Measurements from ENCODE around the gene EFCAB8. TPM values are rescaled to one million over a fixed set of nuclear protein-coding genes. Genes with fewer than 3 reads are reported as not detected.

Gene EFCAB8
- polyA plus RNA-seq, 1 experiment, result not detected

DNA sequence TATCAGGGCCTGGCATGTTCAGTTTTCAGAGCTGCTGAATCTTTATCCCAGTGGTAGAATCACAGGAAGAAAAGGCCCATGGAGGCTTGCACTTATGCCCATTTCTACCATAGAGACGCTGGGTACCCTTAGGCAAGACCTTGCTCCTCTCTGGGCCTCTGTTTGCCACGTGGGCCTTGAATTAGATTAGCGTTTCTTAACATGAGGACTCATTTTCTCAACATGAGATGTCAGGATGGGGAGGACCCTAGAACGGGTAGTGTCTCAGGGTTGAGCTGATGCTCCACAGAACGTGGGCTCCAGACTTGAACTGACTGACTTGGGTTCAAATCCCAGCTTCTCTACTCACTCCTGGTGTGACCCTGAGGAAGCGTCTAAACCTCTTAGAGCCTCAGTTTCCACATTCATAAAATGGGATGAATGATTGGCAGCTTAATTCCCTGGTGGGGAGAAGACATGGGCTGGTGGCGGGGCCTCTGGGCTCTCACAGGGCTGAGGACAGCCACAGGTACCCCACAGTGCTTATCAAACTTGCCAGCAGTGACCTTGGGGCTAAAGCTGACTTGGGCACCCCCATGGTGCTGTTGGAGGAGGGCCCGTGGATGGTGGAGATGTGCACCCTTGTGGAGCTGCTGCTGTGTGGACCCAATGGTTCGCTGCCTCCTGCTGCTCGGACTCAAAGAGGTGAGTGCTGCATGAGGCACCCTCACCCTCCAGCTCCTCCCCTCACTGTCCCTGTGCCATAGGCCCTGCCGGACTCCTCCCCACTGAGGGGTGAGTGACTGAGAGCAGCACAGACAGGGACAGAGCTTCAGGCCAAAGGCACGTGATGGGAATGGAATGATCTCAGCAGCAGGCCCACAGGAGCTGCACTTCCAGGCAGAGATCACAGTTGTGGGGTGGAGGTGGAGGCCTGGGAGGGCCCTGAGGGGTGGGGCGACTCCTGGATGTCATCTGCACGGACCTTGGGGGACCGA lies 117.3 kb downstream of the EFCAB8 start:
- TF ChIP-seq, protein P1, sequence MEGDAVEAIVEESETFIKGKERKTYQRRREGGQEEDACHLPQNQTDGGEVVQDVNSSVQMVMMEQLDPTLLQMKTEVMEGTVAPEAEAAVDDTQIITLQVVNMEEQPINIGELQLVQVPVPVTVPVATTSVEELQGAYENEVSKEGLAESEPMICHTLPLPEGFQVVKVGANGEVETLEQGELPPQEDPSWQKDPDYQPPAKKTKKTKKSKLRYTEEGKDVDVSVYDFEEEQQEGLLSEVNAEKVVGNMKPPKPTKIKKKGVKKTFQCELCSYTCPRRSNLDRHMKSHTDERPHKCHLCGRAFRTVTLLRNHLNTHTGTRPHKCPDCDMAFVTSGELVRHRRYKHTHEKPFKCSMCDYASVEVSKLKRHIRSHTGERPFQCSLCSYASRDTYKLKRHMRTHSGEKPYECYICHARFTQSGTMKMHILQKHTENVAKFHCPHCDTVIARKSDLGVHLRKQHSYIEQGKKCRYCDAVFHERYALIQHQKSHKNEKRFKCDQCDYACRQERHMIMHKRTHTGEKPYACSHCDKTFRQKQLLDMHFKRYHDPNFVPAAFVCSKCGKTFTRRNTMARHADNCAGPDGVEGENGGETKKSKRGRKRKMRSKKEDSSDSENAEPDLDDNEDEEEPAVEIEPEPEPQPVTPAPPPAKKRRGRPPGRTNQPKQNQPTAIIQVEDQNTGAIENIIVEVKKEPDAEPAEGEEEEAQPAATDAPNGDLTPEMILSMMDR (IDR thresholded peaks at IDR 0.05; ENCODE audit: low read depth, low read length), result no peak
- DNase-seq (ENCODE audit: low read depth, low spot score), result no peak
- CTCF ChIA-PET, result no interaction called here
- peaks cover 19% of the 10 kb centered on the region for H3K27me3 ChIP-seq (ENCODE audit: control insufficient read depth, insufficient read depth, low read length)
- POLR2A ChIA-PET, result no interaction called here
- no peaks in the 10 kb centered on the region for H3K9me3 ChIP-seq (ENCODE audit: control insufficient read depth, insufficient read depth, low read length)
- no peak overlapping the region for H3K27ac ChIP-seq (ENCODE audit: low read depth, low read length)
- H3K4me3 ChIP-seq (ENCODE audit: low read depth, low read length), result no peak overlapping the region

DNA sequence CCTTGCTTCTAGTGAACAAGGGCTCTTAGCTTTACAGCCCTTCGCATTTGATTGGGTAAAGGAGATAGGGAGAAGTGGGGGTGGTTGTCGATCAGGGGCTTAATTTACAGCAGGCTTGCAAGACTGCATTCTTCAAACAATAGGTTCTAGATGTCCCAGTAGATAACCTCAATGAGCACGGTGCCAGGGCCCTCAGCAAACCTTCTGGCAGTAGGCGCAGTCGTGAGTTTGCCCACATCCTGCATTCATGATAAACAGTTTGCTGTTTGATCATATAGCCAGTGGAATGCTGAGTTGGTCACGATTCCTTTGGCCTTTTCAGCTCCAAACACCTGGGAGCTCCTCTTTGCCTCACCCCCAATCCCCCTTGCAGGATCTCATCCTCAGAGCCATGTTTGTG lies 118.0 kb downstream of the EFCAB8 start:
- Histone ChIP-seq H3K9me3 (ENCODE audit: control insufficient read depth, insufficient read depth, low read length) (no peaks in the 10 kb centered on the region), H3K4me3 (ENCODE audit: low read depth, low read length) (no peak overlapping the region), H3K27me3 (ENCODE audit: control insufficient read depth, insufficient read depth, low read length) (peaks cover 19% of the 10 kb centered on the region), H3K27ac (ENCODE audit: low read depth, low read length) (no peak overlapping the region)
- POLR2A ChIA-PET, result no interaction called here
- TF ChIP-seq, protein P1 (IDR thresholded peaks at IDR 0.05; ENCODE audit: low read depth, low read length), result no peak
- CTCF ChIA-PET, result no interaction called here
- no peak for DNase-seq (ENCODE audit: low read depth, low spot score)

DNA sequence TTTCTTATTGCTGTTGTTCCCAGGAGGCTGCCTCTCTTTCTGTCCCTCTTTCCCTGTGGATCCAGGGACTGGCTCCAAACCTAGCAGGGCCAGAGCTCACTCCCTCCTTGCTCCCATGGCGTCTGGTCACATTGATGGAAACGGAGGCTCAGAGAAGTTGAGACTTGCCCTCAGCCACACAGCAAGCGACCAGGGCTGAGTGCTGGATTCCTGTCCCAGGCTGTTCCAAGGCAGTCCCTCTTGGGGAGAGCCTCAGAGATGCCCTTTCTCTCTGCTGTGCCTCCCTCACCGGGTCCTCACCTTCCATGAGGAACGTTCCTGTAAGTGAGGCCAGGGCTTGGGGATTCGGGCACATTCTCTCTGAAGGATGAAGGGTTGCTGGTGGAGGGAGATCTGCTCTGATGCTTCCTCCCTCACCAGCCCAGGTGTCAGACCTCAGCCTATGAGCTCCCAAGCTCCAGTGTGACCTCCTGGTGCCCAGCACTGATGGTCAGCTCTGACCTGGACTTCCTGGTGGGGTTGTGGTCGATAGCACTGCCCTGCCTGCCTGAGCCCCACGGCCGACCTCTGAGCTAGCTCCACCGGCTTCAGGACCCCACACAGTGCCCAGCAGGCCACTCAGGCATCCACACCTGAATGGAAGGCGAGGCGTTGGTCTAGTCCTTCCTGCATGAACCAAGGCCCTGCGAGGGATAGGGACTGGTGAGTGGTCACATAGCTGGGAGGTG lies 118.7 kb downstream of the EFCAB8 start:
- peaks cover 19% of the 10 kb centered on the region for H3K27me3 ChIP-seq (ENCODE audit: control insufficient read depth, insufficient read depth, low read length)

DNA sequence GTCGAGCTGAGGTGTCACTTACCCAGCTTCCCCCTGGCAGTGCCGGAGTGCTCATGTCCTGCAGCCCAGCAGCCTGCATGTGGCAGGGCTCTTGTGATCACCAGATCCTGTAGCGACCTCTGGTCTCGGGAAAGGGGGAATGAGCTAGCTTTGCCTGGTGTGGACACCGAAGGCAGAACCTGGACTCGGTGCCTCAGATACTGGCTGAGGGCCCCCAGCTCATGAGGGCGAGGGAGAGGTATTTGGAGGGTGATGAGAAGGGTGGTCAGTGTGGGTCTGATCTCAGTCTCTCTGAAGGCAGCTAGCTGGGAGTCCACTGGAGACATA lies 119.2 kb downstream of the EFCAB8 start:
- Histone ChIP-seq H3K27me3 (ENCODE audit: control insufficient read depth, insufficient read depth, low read length) (peaks cover 19% of the 10 kb centered on the region), H3K9me3 (ENCODE audit: control insufficient read depth, insufficient read depth, low read length) (no peaks in the 10 kb centered on the region), H3K27ac (ENCODE audit: low read depth, low read length) (no peak overlapping the region), H3K4me3 (ENCODE audit: low read depth, low read length) (no peak overlapping the region)
- CTCF ChIA-PET, result no interaction called here
- POLR2A ChIA-PET, result no interaction called here
- TF ChIP-seq, protein P1 (IDR thresholded peaks at IDR 0.05; ENCODE audit: low read depth, low read length), result no peak
- DNase-seq (ENCODE audit: low read depth, low spot score), result no peak

More for the DNA sequence above, 118.7 kb downstream of the EFCAB8 start:
- Histone ChIP-seq H3K4me3 (ENCODE audit: low read depth, low read length) (no peak overlapping the region), H3K9me3 (ENCODE audit: control insufficient read depth, insufficient read depth, low read length) (no peaks in the 10 kb centered on the region), H3K27ac (ENCODE audit: low read depth, low read length) (no peak overlapping the region)
- ChIA-PET CTCF (no interaction called here), POLR2A (no interaction called here)
- DNase-seq (ENCODE audit: low read depth, low spot score), result no peak
- TF ChIP-seq, protein P1 (IDR thresholded peaks at IDR 0.05; ENCODE audit: low read depth, low read length), result no peak

Measured in AG04450 (cell line).